Glomerular visceral epithelial cell (primary cell): ENCODE results near the gene SEMA4D.
A peak's percentile ranks its signal among the peaks of the same experiment; 100 is the strongest.
"Not testable (repeated sequence)": the region's sequence is repeated elsewhere in the genome, so short reads cannot be mapped to it uniquely, and the experiment has no call there.

Experiments
- DNase-seq: peaks from one replicate; pipeline ENCODE4 v3.0.0-alpha.2; 2016; ENCODE audit errors: extremely low spot score

SEMA4D gene

DNA sequence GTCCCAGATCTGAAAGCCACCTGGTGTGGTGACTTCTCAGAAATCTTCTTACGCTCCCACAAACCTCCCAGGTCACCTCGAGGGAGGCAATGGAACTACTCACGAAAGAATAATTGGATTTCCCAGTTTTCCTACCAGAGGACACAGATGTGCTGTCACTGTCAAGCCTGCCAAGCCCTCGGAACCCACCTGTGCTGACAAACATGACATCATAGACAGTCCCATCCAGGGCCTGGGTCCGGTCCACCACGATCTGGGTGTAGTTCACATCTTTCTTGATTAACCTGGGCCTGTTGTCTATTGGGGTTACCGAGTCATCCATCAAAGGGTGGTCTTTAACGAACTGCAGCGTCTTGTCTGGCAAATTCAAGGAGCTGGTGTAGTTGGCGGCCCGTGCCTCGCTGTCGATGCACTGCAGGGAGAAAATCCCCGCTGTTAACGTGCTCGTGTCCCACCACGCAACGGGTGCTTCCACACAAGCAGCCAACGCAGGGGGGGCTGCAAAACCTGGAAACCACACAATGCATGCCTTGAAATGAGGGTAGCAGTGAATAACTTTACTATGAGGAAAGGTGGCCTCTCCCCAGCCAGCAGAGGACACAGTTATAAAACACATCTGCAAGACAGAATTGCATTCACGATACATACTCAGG lies 110.6 kb downstream of the SEMA4D start:
- no peak for DNase-seq

GRCh38 chr9:89386797-89387196 lies 111.1 kb downstream of the SEMA4D start:
- no peak for DNase-seq

DNA sequence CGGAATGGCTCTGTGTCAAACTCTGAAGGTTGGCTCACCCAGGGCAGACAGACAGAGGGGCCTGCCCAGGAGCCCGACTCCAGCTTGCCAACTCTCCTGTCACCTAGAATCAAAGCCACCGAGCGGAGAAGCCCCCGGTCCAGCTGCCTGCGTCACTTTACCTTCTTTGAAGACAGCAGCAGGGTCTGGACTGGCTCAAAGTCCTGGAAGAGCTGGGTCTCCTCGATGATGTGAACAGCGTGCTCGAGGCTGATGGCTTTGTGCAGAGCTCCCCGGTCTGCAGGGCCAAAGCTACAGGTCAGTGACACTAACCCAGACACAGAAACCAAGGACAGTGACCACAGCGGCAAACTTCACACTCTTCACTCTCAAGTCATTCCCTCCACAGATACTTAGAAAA lies 111.7 kb downstream of the SEMA4D start:
- no peak for DNase-seq

DNA sequence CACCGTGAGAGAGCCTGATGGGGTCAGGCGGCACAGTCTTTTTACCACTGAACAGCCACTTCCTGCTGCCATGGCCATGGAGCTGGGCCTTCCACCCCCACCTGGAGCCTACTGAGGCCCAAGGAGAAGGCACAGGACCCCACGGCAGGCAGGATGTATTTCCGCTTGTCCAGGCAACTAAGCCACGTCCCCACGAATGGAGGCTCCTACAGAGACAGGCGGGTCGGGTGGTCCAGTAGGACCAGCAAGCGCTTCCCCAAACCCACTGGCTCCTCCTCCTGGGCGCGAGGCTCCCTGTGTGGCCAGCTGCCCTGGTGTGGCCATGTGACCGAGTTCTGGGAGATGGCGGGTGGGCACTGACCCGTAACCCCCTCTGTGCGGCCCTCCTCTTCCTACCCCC lies 113.1 kb downstream of the SEMA4D start:
- DNase-seq = no peak

GRCh38 chr9:89383721-89384300 lies 114.1 kb downstream of the SEMA4D start:
- DNase-seq = no peak

- peak; percentile 36 for DNase-seq
Observed at GRCh38 chr9:89383030-89383720, 114.7 kb downstream of the SEMA4D start.

DNA sequence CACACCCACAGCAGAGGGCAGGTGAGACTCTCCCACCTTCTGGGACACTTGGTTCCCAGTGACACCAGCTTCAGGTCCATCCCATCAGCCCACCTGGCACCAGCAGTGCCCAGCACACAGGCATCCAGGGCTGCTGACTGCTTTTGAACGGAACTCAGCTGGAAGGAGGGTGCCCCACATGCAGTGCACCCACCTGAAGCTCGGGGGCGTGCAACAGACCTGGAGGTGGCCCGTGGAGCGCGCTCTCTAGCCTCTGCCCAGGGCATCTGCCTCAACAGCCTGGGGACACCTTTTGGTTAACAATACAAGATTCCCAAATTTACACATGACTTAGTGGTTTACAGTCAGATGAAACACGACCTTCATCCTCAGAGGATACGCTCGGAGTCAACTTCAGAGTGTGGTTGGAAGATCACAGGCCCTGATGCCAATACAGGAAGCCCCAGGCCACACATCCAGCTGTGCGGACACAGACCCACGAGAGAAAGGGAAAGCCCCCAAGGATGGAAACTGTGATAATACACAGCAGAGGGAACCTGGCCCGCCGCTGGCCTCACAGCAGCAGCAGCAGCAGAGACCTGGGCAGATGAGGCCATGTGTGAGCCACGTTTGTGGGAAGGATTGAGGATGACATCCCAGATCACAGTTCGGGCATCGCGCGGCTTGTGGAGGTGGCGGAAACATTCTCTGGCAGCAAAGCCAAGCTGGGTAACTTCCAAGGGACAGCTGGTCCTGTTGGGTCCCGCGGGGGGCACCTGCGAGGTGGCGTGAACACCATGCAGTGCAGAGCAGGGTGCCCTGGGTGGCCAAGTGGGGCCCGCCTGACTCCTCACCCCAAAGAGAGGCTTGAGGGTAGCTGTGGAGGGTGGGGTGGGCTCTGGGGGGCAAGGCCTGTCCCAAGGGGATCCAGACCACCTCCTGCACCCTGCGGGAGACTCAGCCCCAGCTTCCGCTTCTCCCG lies 115.6 kb downstream of the SEMA4D start:
- no peak for DNase-seq

DNA sequence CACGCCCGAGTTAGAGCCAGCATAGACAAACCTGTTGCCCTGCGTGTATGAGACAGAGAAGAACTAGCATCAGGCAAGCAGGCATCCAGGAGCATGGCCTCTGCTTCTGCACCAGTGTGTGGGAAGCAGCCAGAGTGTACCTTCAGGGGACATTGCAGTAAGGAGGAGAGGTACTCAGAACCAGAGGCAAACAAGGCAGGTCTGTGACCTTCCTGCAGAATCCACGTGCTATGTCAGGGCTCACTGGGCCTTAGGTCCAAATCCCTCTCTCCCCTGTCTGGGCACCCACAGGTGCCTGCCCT lies 116.7 kb downstream of the SEMA4D start:
- DNase-seq = no peak

- peak; percentile 53 for DNase-seq
Observed at GRCh38 chr9:89380437-89381307, 117.2 kb downstream of the SEMA4D start.

- no peak for DNase-seq
Observed at GRCh38 chr9:89379508-89380115, 118.3 kb downstream of the SEMA4D start.

DNA sequence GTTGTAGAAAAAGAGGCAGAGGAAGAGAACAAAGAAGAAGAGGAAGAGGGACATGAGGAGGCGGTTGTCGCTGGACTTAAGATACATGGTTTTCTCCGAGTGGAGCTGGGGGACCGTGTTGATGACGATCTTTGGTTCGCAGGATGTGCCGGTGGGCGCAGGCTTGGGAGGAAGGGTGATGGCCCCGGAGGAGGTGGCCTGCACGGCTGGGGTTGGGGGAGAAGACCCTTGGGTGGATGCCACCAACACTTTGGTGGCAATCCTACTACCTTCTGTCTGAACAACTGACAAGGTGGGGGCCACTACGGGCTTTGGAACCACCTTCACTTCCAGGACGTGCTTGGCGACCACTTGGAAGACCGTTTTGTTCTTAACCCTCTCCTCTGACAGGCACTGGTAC lies 118.9 kb downstream of the SEMA4D start:
- DNase-seq = no peak

DNA sequence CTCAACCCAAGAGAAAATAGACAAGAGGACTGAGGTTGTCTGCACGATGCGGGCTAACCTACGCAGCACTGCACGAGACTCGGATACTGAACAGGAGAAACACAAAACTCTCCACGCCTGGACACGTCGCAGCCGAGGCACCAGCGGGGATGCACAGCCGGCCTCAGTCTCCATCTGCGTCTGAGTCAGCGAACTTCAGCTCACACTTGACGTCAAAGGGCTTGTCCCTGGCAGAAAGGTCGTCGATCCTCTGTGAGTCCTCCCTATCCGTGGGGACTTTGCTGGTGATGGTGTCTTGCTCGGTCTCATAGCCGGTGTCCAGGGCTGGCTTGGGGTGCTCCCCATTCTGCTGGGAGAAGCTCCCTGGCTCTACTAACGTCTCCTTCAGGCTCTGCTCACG lies 119.4 kb downstream of the SEMA4D start:
- DNase-seq = no peak

DNA sequence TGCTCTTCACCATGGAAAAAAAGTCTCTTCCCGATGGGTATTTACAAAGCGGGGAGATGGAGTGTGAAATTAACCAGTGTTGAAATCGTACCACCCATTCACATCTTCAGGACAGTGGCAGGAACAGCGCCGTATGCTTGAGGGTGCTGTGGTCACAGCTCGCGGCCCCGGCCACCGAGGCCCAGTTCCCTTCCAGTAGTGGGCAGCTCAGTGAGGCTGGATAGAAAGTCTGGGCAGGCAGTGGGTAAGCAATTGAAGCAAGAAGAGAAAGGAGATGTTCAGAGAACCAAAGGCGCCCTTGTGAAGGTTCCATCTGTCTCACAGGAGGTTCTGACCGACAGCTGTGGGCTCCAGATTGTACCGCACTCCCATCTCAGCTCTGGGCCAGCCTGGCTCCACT lies 120.5 kb downstream of the SEMA4D start:
- DNase-seq = no peak

DNA sequence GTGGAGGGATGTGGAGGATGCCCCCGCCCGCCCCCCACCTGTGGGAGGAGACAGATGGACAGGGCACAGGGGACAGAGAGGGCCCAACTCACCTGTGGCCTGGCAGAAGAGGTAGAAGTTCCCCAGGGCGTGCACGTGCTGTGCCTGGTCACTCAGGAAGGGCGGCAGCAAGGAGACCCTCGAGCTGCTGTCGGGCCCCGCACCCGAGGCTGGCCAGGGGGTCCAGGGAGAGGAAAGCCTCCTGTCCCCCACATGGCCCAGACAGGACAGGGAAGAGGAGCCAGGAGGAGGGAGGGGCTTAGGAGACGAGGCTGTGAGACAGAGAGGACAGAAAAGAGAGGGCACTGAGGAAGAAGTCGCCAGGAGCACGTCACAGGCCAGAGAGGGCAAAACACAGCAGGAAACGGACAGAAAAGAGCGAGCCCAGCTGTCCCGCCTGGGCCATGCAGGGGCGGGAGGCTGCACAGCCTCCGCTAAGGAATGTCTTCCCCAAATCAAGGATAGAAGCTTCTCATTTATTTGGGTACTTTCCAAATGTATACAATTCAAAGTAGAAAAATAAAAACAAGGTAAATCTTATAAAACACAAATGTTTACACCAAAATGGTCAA lies 121.1 kb downstream of the SEMA4D start:
- no peak for DNase-seq

DNA sequence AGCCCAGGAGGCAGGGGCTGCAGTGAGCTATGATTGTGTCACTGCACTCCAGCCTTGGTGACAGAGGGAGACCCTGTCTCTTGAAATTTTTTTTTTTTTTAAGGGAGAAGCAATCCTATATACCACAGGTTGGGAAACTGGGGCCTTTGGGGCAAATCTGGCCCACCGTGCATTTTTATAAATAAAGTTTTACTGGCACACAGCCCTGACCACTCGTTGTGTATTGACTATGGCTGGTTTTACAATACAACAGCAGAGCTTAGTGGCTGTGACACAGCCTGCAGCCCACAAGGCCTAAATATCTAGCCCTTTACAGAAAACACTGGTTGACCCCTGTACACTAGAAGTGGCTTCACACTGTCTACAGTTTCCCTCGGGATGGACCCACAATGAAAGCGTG lies 121.6 kb downstream of the SEMA4D start:
- no peak for DNase-seq

DNA sequence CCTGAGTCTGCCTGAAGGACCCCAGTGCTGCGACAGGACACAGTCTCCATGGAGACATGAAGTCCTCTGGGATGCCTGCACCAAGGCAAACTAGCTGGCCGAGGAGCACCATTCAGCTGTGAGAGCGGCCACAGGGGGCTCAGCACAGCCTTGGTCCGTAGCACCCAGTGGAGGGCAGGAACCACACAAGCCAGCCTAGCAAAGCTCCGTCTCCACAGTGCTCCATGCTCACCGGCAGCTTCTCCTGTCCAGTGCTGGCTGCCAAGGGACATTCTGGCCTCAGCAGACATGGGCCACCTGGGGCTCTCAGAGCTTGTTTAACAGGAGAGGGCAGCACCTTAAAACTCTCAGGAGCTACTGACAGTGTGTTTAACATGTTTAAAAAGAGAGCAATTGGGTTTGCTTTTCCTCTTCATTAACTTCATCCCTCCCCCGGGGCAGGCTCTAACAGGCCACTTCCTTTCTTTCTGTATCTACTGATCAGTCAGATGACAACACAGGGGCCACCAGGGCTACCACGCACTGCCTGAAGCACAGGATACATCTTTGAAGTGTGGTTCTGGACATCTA lies 122.6 kb downstream of the SEMA4D start:
- DNase-seq = peak; percentile 30

GRCh38 chr9:89374176-89374575 lies 123.7 kb downstream of the SEMA4D start:
- peak; percentile 89 for DNase-seq

GRCh38 chr9:89372979-89373378 lies 124.9 kb downstream of the SEMA4D start:
- DNase-seq = no peak

DNA sequence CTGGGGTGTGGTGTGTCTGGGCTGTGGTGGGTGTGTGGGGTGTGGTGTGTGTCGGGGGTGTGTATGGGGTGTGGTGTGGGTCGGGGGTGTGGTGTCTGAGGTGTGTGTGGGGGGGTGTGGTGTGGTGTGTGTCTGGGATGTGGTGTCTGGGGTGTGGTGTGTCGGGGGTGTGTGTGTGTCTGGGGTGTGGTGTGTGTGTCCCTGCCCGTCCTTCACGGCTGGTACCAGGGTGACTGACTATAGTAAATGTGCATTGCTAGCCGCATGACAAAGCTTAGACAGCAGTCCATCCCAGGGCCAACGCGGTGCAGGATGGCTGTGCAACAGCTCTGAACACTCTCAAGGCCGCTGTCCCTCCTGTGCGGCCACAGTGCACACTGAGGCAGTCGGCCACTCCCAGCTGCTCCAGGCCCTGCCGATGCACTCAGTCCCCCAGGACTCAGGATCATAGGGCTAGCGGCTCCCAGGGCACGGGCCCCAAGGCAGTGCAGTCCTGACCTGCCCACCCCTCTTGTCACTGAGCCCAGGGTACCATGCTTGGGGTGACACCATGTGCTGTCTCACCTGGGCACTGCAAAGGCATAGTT lies 125.6 kb downstream of the SEMA4D start:
- no peak for DNase-seq

GRCh38 chr9:89371791-89372190 lies 126.1 kb downstream of the SEMA4D start:
- DNase-seq = not testable (repeated sequence)
